ENCODE data around the gene PPID.

Gene PPID

GRCh38 chr4:158738866-158739265 lies 15.7 kb upstream of the PPID start:
- no peak overlapping the region for H3K4me3 ChIP-seq (ENCODE audit: control insufficient read depth, low read depth, low read length)
- TF ChIP-seq, protein P1, sequence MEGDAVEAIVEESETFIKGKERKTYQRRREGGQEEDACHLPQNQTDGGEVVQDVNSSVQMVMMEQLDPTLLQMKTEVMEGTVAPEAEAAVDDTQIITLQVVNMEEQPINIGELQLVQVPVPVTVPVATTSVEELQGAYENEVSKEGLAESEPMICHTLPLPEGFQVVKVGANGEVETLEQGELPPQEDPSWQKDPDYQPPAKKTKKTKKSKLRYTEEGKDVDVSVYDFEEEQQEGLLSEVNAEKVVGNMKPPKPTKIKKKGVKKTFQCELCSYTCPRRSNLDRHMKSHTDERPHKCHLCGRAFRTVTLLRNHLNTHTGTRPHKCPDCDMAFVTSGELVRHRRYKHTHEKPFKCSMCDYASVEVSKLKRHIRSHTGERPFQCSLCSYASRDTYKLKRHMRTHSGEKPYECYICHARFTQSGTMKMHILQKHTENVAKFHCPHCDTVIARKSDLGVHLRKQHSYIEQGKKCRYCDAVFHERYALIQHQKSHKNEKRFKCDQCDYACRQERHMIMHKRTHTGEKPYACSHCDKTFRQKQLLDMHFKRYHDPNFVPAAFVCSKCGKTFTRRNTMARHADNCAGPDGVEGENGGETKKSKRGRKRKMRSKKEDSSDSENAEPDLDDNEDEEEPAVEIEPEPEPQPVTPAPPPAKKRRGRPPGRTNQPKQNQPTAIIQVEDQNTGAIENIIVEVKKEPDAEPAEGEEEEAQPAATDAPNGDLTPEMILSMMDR (conservative IDR thresholded peaks at IDR 0.05; ENCODE audit: control insufficient read depth, insufficient read depth, low read depth, low read length) = no peak
- no peak for DNase-seq (ENCODE audit: low read depth)

DNA sequence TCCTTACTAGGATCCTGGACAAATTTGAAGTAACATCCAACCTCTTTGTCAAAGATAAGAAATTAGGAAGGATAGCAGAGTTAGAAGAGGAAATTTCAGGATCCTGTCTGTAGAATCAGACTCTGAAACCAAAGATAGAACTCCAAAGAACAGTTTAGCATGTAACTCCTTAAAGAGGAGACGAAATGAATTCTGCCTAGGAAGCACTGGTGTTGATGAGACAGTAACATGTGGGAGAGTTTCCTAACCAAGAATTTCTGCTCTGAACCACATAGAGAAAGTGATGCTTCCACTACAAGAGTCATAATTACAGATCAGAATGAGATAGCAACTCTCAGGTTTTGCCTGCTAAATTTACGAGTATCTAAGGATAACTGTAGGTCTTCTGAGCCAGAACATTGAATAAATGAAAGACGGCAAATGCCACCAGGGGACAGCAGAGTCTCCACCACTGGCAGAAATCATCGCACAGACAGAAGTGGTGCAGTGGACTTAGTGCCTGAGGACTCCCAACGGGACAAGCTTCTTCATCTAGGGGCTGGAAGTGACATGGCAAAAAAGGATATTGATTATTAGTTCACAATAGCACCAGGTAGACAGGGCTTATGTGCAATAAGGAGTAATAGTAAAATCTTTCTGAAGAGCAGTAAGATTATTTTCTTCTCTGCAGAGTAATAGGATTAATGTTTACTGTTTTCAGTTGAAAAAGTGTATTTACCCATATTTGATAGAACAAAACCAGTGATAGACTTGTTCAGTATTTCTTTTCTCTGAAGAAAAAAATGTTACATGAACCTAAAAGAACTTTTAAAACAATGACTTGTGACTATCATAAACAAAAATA lies 6.7 kb upstream of the PPID start:
- DNase-seq (ENCODE audit: low read depth) = peak; percentile 70
- TF ChIP-seq, protein P1 (conservative IDR thresholded peaks at IDR 0.05; ENCODE audit: control insufficient read depth, insufficient read depth, low read depth, low read length) = peak; percentile 95

GRCh38 chr4:158728236-158728635 lies 5.0 kb upstream of the PPID start:
- TF ChIP-seq, protein P1 (conservative IDR thresholded peaks at IDR 0.05; ENCODE audit: control insufficient read depth, insufficient read depth, low read depth, low read length) = no peak
- H3K4me3 ChIP-seq (ENCODE audit: control insufficient read depth, low read depth, low read length) = no peak overlapping the region
- no peak for DNase-seq (ENCODE audit: low read depth)

More for the DNA sequence above, 6.7 kb upstream of the PPID start:
- no peak overlapping the region for H3K4me3 ChIP-seq (ENCODE audit: control insufficient read depth, low read depth, low read length)

DNA sequence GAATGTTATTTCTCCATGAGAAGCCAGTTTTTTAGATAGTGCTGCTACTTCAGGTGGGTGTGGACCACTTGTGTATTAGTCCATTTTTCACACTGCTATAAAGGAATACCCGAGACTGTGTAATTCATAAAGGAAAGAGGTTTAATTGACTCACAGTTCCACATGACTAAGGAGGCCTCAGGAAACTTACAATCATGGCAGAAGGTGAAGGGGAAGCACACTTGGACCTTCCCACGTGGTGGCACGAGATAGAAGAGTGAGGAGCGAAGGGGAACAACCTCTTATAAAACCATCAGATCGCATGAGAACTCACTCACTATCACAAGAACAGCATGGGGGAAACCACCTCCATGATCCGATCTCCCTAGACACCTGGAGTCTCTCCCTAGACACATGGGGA lies 3.4 kb upstream of the PPID start:
- no peak for DNase-seq (ENCODE audit: low read depth)
- TF ChIP-seq, protein P1 (conservative IDR thresholded peaks at IDR 0.05; ENCODE audit: control insufficient read depth, insufficient read depth, low read depth, low read length) = no peak
- no peak overlapping the region for H3K4me3 ChIP-seq (ENCODE audit: control insufficient read depth, low read depth, low read length)

DNA sequence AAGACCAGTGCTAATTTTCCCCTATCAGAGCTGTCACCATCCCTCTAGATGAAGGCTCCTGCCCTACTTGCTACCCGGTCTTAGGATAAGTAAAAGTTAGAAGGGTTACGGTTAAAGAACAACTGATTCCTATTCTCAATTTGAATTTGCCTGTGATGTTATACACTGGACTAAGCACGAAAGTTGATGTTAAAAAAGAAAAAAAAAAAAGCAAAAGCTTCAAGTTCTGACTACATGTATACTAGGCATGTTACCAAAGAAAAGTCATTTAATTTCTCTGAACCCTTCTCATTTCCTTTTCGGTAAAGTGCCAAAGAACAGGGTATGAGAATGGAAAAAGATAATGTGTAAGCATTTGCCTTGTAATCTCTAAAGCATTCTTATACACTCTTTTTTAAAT lies 1.4 kb upstream of the PPID start:
- DNase-seq (ENCODE audit: low read depth) = no peak
- TF ChIP-seq, protein P1 (conservative IDR thresholded peaks at IDR 0.05; ENCODE audit: control insufficient read depth, insufficient read depth, low read depth, low read length) = no peak
- H3K4me3 ChIP-seq (ENCODE audit: control insufficient read depth, low read depth, low read length) = no peak overlapping the region

GRCh38 chr4:158722291-158722916 lies 792 bp downstream of the PPID start:
- DNase-seq (ENCODE audit: low read depth) = peak; percentile 55
- H3K4me3 ChIP-seq (ENCODE audit: control insufficient read depth, low read depth, low read length) = peak overlapping the region; percentile 94
- TF ChIP-seq, protein P1 (conservative IDR thresholded peaks at IDR 0.05; ENCODE audit: control insufficient read depth, insufficient read depth, low read depth, low read length) = no peak
